Ovary (tissue), 9 donors: ENCODE measurements around the gene ZNF121. TPM values are rescaled to one million over a fixed set of nuclear protein-coding genes. Genes with fewer than 3 reads are reported as not detected.

Experiments used
- DNase-seq, 5 donors: peaks; one replicate each; pipeline ENCODE4 v3.0.0-alpha.2; 2019 to 2020
- H3K27ac ChIP-seq, 2 donors: fragments of 200-600 bp; one replicate each; pipeline versions ENCODE4 v1.5.1 to v1.8.0; 2019 to 2022
- H3K27me3 ChIP-seq: fragments of 200-600 bp; one replicate; pipeline ENCODE4 v1.8.0; 2022
- H3K36me3 ChIP-seq: fragments of 200-600 bp; sonication (generic); one replicate; pipeline ENCODE4 v1.5.1; 2019
- H3K4me1 ChIP-seq: one replicate; pipeline ENCODE4 v1.8.1; 2013; ENCODE audit warnings: mild to moderate bottlenecking, moderate library complexity; ENCODE audit not compliant: insufficient read depth
- H3K4me3 ChIP-seq: fragments of 200-600 bp; sonication (generic); one replicate; pipeline ENCODE4 v1.5.1; 2017
- H3K9me3 ChIP-seq, 2 donors: fragments of 200-600 bp in 1 of 2; sonication (generic) in 1 of 2; one replicate each; pipeline versions ENCODE4 v1.5.1 to v1.8.1; 2013 to 2019; ENCODE audit warnings: mild to moderate bottlenecking in 1 of 2, moderate library complexity in 1 of 2
- EP300 ChIP-seq: sonication (generic); formaldehyde crosslinking; IDR thresholded peaks from one replicate; pipeline ENCODE4 v1.6.1; 2017; ENCODE audit warnings: antibody characterized with exemption
- POLR2A ChIP-seq: fragments of 450-650 bp; IDR thresholded peaks from one replicate; pipeline ENCODE4 v1.6.1; 2017; ENCODE audit warnings: antibody characterized with exemption, mild to moderate bottlenecking, moderate library complexity
- WGBS, 3 donors: extraction: QIAGEN DNeasy Blood & Tissue Kit in 1 of 3; methylation state at CpG; one replicate each; pipeline versions ENCODE4 v1.1.5 to v1.1.7; 2013 to 2017; 5-methylcytosine and 5-hydroxymethylcytosine counted together
- intact Hi-C, 4 donors: fragments of 100-400 bp; cut with DNase I; formaldehyde crosslinking; loops; one replicate each; pipeline versions ENCODE4 v1.11.0 to v1.15.1; 2022 to 2023
- polyA plus RNA-seq, 2 donors: library from polyadenylated mRNA; stranded (reverse); fragments of 200-250 nt in 1 of 2; fragments of 350-450 nt in 1 of 2; fragmentation: Illumina TruSeq in 1 of 2; extraction: RNeasy Lipid Tissue Mini Kit (QIAGEN cat#74804) in 1 of 2; gene quantifications; one replicate each; pipeline ENCODE4 v1.2.3, GENCODE V29; 2013 to 2014
- total RNA-seq, 7 donors: library from RNA; depleted of rRNA in 2 of 7; stranded (reverse); fragments of >200 nt in 2 of 7; fragmentation: NEBNext Ultra II Directional in 3 of 7; extraction: Animal tissue kit (Norgen Biotek cat#: 25700) in 3 of 7; gene quantifications; one replicate each; pipeline versions ENCODE4 v1.1.0 to v1.2.4, GENCODE V29; 2016 to 2023
- TF ChIP-seq, protein P1 (sequence below), 3 donors: fragments of 450-650 bp in 2 of 3; fragments of 200-600 bp in 1 of 3; IDR thresholded peaks; one replicate each; pipeline versions ENCODE4 v1.5.1 to v1.8.0; 2016 to 2022; ENCODE audit warnings: antibody characterized with exemption in 3 of 3, mild to moderate bottlenecking in 1 of 3
- donor health status: DM: no; HTN: no; CAD: no; lungs with moderate emphysema.
- donor health status: DM: no; HTN: no; CAD: no.
- donor health status: Bipolar disorder and iron deficiency.
- donor health status: DM: yes; HTN: yes; CAD: no.
- donor health status: DM: no; HTN: no; CAD: no.
- donor health status: DM: yes; HTN: yes; CAD: no.

The ZNF121 gene
- total and polyA plus RNA-seq, 9 donors: 4.2 to 49.0 (median 31.7) TPM

DNA sequence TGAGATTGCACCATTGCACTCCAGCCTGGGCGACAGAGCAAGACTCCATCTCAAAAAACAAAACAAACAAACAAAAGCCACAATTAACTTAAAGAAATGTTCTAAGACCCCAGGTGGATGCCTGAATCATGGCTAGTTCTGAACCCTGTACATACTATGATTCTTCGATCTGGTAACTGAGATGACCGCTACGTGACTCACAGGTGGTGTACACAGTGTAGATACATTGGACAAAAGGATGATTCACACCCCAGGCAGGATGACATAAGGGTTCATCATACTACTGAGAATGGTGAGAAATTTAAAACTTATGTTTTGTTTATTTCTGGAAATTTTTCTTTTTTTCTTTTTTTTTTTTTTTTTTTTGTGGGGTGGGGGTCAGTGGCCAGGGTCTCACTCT is 52.4 kb downstream of the ZNF121 start:
- H3K27me3 ChIP-seq: no peaks in the 10 kb centered on the region
- H3K27ac ChIP-seq: no peak overlapping the region
- 83 to 99% (median 98%) methylated on average over 4 of the region's 4 CpGs for WGBS, 3 donors
- no peak overlapping the region for H3K4me3 ChIP-seq
- no peak for DNase-seq
- peaks cover 17% of the 10 kb centered on the region for H3K36me3 ChIP-seq
- TF ChIP-seq, protein P1, sequence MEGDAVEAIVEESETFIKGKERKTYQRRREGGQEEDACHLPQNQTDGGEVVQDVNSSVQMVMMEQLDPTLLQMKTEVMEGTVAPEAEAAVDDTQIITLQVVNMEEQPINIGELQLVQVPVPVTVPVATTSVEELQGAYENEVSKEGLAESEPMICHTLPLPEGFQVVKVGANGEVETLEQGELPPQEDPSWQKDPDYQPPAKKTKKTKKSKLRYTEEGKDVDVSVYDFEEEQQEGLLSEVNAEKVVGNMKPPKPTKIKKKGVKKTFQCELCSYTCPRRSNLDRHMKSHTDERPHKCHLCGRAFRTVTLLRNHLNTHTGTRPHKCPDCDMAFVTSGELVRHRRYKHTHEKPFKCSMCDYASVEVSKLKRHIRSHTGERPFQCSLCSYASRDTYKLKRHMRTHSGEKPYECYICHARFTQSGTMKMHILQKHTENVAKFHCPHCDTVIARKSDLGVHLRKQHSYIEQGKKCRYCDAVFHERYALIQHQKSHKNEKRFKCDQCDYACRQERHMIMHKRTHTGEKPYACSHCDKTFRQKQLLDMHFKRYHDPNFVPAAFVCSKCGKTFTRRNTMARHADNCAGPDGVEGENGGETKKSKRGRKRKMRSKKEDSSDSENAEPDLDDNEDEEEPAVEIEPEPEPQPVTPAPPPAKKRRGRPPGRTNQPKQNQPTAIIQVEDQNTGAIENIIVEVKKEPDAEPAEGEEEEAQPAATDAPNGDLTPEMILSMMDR (IDR thresholded peaks at IDR 0.05): no peak
- TF ChIP-seq POLR2A: no peak
- no peak for TF ChIP-seq EP300
- intact Hi-C loops: no loop called here
- H3K9me3 ChIP-seq: peaks cover 10 to 95% of the 10 kb centered on the region in 2 donors
- no peaks in the 10 kb centered on the region for H3K4me1 ChIP-seq

DNA sequence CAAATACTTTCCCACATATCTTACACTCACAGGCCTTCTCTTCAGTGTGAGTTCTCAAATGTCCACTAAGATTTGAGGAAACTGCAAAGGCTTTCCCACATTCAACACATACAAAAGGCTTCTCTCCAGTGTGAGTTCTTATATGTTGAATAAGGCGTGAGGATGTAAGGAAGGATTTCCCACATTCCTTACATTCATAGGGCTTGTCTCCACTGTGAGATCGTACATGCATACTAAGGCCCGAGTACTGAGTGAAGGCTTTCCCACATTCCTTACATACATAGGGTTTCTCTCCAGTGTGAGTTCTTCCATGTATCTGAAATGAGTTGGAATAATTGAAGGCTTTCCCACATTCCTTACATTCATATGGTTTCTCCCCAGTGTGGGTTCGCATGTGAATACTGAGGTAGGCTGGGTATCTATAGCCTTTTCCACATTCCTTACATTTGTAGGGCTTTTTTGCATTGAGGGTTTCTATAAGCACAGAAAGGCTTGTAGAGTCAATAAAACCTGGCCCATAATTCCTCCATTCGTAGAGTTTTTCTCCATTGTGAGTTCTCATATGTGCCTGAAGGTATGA is 55.5 kb downstream of the ZNF121 start:
- Histone ChIP-seq H3K27me3 (no peaks in the 10 kb centered on the region), H3K4me3 (no peak overlapping the region), H3K36me3 (peaks cover 17% of the 10 kb centered on the region), H3K9me3 (peaks cover 17 to 84% of the 10 kb centered on the region in 2 donors), H3K4me1 (no peaks in the 10 kb centered on the region), H3K27ac (no peak overlapping the region)
- intact Hi-C loops: no loop called here
- no peak for DNase-seq
- TF ChIP-seq, protein P1 (IDR thresholded peaks at IDR 0.05): no peak
- TF ChIP-seq POLR2A (no peak), EP300 (no peak)
- WGBS, 3 donors: 98 to 99% (median 99%) methylated on average over 5 of the region's 5 CpGs

DNA sequence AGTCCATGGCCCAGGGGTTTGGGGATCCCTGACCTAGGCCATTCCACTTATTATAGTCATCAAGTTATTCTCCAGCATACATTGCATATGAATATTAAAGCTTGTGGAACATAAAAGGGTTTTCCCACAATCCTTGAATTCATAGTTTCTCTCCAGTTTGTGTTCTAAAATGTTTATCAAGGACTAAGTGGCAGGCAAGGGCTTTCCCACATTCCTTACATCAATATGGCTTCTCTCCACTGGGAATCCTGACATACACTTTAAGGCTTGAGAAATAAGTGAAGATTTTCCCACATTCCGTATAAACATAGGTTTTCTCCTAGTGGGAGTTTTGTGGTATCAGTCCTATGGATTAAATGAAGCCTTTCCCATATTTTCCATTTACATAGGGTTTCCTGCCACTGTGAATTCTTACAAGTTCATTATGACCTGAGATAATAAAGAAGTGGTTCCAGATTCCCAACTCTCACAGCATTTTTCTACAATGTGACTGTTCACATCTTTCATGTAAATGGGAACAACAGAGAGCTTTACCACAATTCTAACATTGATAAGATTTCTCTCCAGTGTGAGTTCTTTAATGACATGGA is 60.3 kb downstream of the ZNF121 start:
- intact Hi-C loops: no loop called here
- Histone ChIP-seq H3K4me3 (no peak overlapping the region), H3K36me3 (peaks cover 6% of the 10 kb centered on the region), H3K27me3 (no peaks in the 10 kb centered on the region), H3K9me3 (peaks cover 15 to 62% of the 10 kb centered on the region in 2 donors), H3K4me1 (no peaks in the 10 kb centered on the region), H3K27ac (no peak overlapping the region)
- no peak for DNase-seq
- TF ChIP-seq, protein P1 (IDR thresholded peaks at IDR 0.05): no peak
- TF ChIP-seq EP300 (no peak), POLR2A (no peak)
- 98 to 100% (median 99%) methylated on average over 1 of the region's 1 CpG for WGBS, 3 donors

Other genes starting within 250 kb of the ZNF121 start
- gene ZNF177, start 221.5 kb downstream of the ZNF121 start, total RNA-seq: 1 to 10 TPM; 3.0 to 7.1 (median 5.7) TPM
- 1 to 10 TPM; 4.8 to 7.8 TPM for gene ZNF177, start 221.5 kb downstream of the ZNF121 start, polyA plus RNA-seq
- gene ZNF266, start 148.9 kb downstream of the ZNF121 start, total RNA-seq: 10 to 100 TPM; 15.5 to 24.3 (median 22.9) TPM
- gene ZNF266, start 148.9 kb downstream of the ZNF121 start, polyA plus RNA-seq: 10 to 100 TPM; 23.0 to 27.6 TPM
- under 1 TPM in 4 of 7 donors, not detected in 3; 0.10 to 0.38 (median 0.24) TPM for gene ZNF560, start 85.9 kb downstream of the ZNF121 start, total RNA-seq
- under 1 TPM; 0.07 to 0.32 TPM for gene ZNF560, start 85.9 kb downstream of the ZNF121 start, polyA plus RNA-seq
- gene ZNF426, start 45.9 kb downstream of the ZNF121 start, total RNA-seq: 10 to 100 TPM; 12.9 to 35.1 (median 29.3) TPM
- gene ZNF426, start 45.9 kb downstream of the ZNF121 start, polyA plus RNA-seq: 10 to 100 TPM in 1 of 2 donors, 1 to 10 TPM in 1; 7.7 to 16.9 TPM
- 10 to 100 TPM; 30.9 to 48.3 (median 39.5) TPM for gene ZNF561, start 36.7 kb upstream of the ZNF121 start, total RNA-seq
- 10 to 100 TPM; 27.1 to 38.5 TPM for gene ZNF561, start 36.7 kb upstream of the ZNF121 start, polyA plus RNA-seq
- 10 to 100 TPM; 26.0 to 54.6 (median 36.2) TPM for gene ZNF562, start 90.6 kb upstream of the ZNF121 start, total RNA-seq
- gene ZNF562, start 90.6 kb upstream of the ZNF121 start, polyA plus RNA-seq: 10 to 100 TPM in 1 of 2 donors, 1 to 10 TPM in 1; 8.1 to 12.2 TPM
- 10 to 100 TPM; 12.6 to 31.0 (median 21.0) TPM for gene ZNF846, start 184.2 kb upstream of the ZNF121 start, total RNA-seq
- 10 to 100 TPM; 10.6 to 20.3 TPM for gene ZNF846, start 184.2 kb upstream of the ZNF121 start, polyA plus RNA-seq
- 10 to 100 TPM; 22.3 to 34.4 (median 27.7) TPM for gene FBXL12, start 234.6 kb upstream of the ZNF121 start, total RNA-seq
- 10 to 100 TPM; 18.3 to 24.0 TPM for gene FBXL12, start 234.6 kb upstream of the ZNF121 start, polyA plus RNA-seq
- gene UBL5, start 243.4 kb upstream of the ZNF121 start, total RNA-seq: 100 to 1,000 TPM; 217 to 412 (median 255) TPM
- 100 to 1,000 TPM; 315 to 492 TPM for gene UBL5, start 243.4 kb upstream of the ZNF121 start, polyA plus RNA-seq